Pons (tissue), 1 donor: ENCODE measurements around the gene STON2.

Experiments used
- DNase-seq: peaks from one replicate; pipeline ENCODE4 v3.0.0-alpha.2; 2016; ENCODE audit warnings: low spot score

The STON2 gene

GRCh38 chr14:81221579-81222102, 178.5 kb downstream of the STON2 start:
- DNase-seq = peak; percentile 69

- DNase-seq = peak; percentile 97
These were observed 179.1 kb downstream of the STON2 start, which contains the start of gene GTF2A1 for GRCh38 chr14:81220830-81221578. GTF2A1 (minus strand) TSS chr14:81220959; CDS start chr14:81220518, 441 bp downstream.

- DNase-seq = no peak
These were observed 179.6 kb downstream of the STON2 start for GRCh38 chr14:81220580-81220829.

- no peak for DNase-seq
These were observed 180.2 kb downstream of the STON2 start for GRCh38 chr14:81219759-81220579.

GRCh38 chr14:81219210-81219758, 180.8 kb downstream of the STON2 start:
- DNase-seq = peak; percentile 99

- DNase-seq = peak; percentile 69
These were observed 188.3 kb downstream of the STON2 start for GRCh38 chr14:81211844-81212243.
